ACHN (cell line): ENCODE results near the gene MICALL1.
"Not testable (repeated sequence)": the region's sequence is repeated elsewhere in the genome, so short reads cannot be mapped to it uniquely, and the experiment has no call there.

Source experiments
- DNase-seq: peaks from one replicate; pipeline ENCODE4 v3.0.0-alpha.2; 2015
- in situ Hi-C: cut with HindIII; loops from 2 replicates; pipeline ENCODE4 v1.10.0; 2017; ENCODE audit warnings: low sequenced_read_pairs, low pct_ligation_motif_present, low pct_unique_long_range_greater_than_20kb

The MICALL1 gene

DNA sequence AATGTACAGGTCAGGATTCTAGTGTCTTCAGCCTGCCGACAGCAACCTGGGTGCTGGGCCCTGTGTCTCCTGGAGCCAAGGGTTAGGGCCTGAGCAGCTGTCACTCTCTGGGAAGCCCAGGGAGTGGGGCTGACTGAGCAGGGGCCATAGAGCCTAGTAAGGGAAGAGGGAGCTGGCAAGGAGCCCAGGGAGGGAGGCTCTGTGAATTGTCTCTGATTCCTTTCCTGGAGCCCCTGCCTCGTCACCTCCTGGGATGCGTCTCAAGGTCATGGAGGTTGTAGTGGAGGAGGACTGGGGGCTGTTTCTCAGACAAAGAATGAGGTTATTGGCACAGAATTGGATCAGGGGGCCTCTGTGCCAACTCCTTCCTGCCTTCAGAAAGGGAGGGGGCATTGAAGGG lies 66.4 kb downstream of the MICALL1 start:
- DNase-seq = no peak
- in situ Hi-C loops = no loop called here

DNA sequence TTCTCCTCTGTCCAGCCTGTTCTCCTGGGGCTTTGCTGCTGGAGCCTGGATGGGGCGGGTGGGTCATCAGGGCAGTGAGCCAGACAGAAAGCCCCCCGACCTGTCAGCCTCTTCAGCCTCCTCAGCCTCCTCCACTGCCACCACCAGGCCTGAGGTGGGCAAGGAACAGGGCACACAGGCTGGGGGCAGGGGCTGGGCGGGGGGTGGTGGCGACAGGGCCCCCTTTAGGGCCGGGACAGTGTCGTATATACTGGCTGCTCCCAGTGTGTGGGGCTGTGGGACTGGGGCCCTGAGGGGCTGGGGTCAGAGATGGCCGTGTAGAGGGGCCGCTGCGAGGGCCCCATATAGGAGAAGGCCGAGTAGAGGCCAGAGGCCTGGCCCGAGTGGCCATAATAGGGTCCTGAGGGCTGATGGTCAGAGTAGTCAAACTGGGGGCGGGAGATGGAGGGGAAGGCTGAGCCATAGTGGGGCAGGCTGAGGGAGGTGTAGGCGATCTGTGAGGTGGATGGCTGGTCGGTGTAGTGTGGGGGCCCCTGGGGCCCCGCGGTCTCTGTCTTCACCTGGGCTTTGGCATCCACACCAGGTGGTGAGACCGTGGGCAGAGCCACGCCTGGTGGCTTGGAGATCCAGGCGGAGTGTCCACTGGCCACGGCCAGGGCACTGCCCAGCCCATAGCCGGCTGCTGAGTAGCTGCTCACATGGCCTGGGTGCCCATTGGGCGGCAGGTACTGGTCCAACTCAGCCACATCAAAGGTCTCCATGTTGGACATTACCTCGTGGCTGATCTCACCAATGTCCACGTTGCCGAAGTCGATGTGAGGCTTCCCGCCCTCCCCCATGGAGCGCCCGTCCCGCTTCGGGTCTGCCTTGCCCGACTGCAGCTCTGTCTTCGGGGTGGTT lies 67.4 kb downstream of the MICALL1 start:
- no peak for DNase-seq
- in situ Hi-C loops = no loop called here

DNA sequence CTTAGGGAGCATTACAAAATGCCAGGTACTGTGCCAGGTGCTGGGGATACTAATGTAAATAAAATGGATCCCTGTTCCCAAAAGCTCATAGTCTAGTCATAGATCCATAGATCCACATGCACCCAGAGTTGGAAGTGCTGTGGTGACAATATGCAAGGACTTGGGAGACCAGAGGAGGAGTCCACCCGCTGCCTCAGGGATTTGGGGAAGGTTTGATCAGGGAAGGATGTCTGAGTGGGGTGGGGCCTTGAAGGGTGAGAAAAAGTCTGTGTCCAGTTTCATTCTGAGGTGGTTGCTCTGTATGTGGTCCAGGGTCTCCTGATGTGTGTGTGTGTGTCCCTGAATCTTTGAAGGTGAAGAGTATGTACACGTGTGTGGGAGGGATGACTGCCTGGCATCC lies 69.1 kb downstream of the MICALL1 start:
- in situ Hi-C loops = no loop called here

DNA sequence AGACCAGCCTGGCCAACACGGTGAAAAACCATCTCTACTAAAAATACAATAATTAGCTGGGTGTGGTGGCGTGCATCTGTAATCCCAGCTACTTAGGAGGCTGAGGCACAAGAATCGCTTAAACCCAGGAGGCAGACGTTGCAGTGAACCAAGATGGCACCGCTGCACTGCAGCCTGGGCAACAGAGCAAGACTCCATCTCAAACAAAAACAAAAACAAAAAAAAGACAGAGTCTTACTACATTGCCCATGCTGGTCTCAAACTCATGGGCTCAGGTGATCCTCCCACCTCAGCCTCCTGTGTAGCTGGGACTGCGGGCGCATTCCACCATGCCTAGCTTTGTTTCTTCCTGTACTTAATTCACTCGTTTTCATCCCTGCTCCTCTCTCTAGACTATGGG lies 69.9 kb downstream of the MICALL1 start:
- in situ Hi-C loops, DNase-seq: not testable (repeated sequence)

More for the DNA sequence above, 69.1 kb downstream of the MICALL1 start:
- DNase-seq = no peak

DNA sequence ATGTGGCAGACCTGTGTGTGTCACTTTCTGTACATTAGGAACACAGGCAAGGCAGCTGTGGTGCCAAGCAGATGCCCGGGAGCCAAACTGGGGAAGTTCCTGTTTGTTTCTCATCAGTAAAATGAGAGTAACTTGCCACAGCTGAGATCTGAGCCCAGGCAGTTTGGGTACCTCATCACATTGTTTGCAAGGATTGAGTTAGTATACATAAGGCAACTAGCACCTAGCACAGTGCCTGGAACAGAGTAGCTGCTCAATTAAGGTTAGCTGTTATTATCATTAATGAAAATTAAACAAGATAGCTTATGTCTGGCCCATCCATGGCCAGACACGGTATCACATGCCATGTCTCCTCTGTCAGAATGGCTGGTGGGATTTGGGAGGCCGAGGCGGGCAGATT lies 70.5 kb downstream of the MICALL1 start:
- in situ Hi-C loops = no loop called here
- DNase-seq = no peak

DNA sequence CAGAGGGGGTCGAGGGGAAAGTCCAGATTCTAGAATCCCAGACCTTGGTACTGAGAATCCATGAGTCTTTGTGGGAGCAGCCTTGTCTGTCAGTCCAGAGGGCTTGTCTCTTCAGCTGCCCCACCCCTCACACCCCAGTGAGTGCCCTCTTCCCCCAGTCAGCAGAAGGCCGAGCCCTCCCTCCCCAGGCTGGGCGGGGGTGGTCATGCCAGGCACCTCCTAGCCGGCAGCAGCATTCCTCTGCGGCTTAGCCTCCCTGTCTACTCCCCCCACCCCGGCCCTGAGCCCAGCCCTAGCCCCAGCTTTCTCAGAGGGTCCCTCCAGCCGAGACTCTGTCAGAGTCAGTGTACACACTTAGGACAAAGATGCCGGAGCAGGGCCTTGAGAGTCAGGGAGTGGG lies 73.7 kb downstream of the MICALL1 start:
- DNase-seq = no peak
- in situ Hi-C loops = no loop called here

DNA sequence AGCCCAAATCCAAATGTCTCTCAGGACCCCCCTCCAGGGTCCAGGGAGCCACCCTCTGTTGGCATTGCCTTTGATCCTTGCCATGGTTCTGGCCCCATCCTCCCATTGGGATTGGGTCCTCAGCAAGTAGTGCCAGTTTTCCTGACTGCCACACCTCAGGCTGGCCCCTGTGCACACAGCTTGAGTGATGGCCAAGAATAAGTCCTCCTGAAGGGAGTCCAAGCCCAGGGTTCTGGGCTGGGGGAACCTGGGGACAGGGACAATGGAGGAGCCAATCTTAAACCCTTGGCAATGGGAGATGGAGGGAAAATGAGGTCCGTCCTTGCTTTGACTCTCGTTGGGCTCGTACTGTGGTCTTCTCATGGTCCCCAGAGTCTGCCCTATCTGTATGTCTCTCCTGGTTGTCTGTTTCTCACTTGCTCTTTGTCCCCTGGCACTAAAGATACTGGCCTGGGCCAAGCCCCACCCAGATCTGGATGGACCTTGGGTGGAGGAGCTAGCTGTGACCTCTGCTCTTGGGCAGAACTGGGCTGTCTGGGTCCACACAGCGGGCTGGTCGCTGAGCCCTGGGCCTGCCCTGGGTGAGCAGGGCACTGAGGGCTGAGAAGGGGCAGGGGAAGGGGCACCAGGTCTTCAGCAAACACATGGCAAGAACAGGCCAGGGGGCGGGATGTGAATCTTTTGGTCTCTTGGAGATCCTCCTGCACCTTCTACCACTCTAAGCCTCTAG lies 75.3 kb downstream of the MICALL1 start:
- in situ Hi-C loops = no loop called here
- no peak for DNase-seq

DNA sequence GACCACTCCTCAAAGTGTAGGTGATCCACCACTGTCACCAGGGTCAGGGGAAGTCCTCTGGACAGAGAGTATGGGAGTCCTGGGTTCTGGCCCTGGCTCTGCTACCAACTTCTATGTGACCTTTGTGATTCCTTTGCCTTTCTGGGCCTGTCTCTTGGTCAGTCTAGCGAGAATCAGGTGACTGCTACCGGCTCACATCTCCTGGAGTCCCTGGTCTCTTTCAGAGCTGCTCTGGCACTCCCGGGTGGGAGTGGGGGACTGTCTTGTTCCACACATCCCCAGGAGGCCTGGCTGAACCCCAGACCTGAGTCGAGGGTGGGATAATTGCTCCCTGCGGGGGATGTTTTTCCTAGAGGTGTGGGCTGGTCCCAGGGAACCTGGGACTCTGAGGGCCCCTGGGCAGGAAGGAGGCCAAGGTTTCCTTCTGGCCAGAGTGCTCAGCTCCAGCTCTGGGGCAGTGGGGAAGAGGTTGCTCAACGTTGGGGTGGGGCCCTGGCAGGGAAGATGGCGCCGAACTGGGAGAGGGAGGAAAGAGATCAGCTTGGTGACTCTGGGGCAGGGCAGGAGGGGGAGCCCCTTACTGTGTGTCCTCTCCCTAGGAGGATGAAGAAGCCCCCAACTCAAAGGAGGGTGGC lies 76.2 kb downstream of the MICALL1 start:
- in situ Hi-C loops = no loop called here
- no peak for DNase-seq

DNA sequence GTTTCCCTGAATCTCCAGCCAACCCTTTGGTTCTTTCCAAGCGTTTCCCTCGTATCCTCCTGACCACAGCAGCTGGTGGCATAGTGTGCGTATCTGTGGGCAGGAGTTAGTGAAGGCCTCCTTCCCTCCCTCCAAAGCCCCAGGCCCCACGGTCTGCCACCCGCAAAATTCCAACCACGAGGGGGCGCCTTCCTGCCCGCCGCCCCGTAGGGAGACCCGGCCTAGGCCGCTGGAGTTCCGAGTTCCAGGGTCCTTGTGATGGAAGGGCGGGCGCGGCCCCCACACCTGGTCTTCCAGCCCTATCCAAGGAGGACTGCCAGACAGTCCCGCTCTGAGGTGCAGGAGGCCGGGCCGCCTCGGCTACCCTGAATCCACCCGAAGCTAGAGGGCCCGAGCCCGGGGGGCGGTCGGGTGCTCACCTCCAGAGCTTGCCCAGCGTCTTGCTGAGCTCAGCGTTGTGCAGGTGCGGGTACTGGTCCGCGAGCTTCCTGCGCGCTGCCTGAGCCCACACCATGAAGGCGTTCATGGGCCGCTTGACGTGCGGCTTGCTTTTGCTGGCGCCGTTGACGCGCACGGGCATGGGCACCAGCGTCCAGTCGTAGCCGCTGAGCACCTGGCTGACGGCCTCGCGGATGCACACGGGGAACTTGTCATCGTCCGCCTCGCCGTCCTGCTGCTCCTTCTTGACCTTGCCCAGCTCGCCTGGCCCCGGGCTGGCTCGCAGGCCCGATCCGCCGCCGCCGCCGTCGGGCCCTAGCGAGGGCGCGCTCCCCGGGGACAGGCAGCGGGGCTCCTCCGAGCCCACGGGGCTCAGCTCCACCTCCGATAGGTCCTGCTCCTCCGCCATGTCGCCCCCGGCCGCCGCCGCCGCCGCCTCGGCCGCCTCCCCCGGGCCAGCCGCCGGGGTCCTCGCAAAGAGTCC lies 77.1 kb downstream of the MICALL1 start:
- DNase-seq = no peak
- in situ Hi-C loops = no loop called here

DNA sequence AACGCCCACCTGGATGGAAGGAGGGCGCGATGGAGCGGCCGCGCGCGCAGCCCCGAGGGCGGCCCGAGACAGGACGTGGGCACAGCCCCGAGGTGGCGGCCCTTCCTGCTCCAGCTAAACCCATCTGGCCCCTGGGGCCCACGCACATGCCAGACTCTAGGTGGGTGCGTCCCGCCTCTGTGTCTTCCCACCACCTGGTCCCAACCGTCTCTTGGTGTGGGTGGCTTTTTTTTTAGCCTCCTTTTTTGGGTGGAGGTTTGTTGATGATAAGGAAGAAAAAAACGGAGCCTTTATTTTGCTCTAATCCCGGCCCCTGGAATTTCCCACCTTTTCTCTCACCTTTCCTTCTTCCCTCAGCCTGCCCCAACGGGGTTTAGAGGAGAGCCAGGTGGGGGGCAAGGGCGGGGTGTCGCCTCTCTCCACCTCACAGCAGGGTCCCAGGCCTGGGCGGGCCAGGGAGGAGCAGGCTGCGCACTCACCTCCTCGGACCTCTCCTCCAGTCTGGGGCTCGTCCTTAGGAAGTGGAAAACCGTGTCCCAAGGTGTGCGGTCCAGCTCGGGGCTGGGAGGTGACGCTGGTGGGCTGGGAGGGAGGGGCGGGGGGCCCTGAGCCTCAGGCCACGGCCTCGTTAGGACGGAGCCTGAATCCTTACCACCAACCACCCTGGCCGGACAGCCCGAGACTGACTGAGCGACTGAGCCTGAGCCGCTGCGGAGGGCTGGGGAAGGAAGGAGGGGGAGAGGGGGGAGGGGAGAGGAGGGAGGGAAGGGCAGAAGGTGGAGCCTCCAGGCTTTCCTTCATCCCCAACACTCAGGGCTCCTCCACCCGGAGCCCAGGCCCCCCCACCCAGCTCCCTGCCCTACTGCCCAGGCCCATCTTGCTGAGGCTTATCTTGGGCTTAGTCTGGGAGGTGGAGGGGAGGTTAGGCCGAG lies 78.0 kb downstream of the MICALL1 start, which contains the start of gene SOX10:
Gene SOX10, minus strand, starts transcription at position 696 of the 932 bp plus-strand sequence. CDS start 771 bp downstream, outside the sequence.
- in situ Hi-C loops = no loop called here
- no peak for DNase-seq

DNA sequence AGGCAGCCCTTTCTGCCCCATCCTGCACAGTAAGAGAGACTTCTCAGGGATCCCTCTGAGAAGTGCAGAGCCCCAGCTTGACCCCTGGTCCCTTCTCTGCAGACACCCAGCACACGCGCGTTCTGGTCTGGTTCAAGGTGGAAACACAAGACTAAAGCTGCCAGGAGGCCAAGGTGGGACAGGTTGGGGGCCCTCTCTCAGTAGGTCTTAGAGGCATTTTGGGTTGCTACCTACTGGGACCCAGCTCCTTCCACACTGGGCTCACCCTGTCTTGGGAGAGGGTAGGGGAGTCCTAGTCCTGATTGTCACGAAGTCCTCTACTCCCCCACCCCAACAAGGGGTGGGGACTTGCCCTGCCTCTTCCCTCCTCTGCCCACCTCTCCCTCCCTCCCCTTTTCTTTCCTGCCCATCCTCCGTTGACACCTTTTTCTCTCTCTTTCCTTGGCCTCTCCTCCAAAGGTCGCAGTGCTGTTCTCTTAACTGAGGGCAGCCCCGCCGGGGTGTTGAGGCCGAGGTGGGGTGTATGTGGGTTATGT lies 79.0 kb downstream of the MICALL1 start:
- DNase-seq = no peak
- in situ Hi-C loops = no loop called here

DNA sequence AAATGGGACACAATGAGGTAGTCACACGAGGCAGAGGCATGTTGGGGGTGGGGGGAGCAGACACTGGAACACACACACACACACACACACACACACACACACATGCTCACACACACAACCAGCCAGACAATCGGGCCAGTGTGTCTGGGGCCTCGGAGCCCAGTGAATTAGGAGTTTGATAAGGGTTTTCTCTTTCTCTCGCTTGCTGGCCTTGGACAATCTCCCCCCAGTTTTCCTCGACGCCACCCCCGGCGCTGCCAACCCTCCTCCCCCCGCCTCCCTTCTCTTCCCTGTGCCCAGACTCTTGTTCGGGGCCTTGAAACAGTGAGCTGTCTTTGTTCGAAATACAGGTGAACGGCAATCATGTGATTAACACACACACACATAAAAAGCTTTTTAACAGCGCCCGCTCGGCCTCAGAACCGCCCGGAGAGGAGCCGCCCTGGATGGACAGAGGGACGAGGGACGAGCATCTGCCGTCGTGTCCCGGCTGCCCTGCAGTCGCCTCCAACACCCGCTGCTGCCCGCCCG lies 79.7 kb downstream of the MICALL1 start:
- in situ Hi-C loops = no loop called here

DNA sequence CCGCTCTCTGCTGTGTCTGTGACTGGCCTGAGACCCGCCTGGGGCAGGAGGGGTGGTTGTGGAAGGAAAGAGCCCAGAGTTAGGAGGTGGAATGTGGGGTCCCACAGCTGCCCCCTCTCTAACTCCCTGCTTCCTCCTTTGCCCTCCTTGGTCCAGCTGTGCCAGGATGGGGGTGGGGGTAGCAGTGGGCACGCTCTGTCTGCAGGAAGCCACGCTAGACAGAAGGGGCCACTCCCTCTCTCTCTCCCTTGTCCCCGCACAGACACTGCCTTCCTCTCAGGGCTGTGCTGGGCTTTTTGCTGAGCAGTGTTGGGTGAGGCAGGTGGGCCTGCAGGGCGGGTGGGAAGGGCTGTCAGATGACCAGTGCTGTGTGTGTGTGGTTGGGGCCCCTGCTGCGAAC lies 80.3 kb downstream of the MICALL1 start:
- in situ Hi-C loops = no loop called here
- DNase-seq = no peak

More for the DNA sequence above, 79.7 kb downstream of the MICALL1 start:
- DNase-seq = no peak

DNA sequence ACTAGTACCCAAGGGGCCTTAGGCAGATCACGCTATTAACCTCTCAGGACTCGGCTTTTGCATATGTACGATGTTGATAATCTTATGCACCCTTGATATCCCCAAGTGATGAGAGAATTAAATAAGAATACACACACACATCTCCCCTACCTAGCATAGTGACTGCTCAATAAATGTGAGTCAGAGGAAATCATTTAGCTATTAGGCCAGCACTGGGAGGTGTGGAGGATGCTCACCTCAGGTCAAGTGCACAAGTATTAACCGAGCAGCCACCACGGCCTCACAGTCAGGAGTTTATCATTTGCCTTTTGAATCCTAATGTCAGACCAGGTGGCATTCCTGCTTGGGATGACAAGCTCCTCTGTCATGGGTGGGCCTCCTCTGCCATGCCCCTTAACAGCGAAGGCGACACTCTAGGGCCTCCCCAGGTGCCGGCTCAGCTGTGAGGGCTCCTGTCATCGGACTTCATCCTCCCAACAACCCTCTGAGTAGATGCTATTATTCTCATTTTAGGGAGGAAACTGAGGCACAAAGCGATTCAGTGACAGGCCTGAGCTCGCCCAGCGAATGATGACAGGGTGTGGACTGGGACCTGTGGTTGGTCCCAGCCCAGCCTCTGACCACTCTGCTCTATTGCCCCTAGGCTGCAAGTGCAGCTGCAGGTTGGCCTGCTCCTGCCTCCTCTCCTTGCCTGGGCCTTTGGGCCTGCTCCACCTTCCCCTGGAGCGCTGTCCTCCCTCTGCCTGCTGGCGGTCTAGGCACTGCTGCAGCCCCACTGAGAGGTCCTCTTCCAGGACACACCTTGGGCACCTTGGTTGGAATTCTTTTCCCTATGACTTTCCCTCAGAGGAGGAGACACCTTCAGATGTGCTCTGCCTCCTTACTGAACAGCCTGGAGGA lies 83.3 kb downstream of the MICALL1 start:
- in situ Hi-C loops = no loop called here
- DNase-seq = no peak

DNA sequence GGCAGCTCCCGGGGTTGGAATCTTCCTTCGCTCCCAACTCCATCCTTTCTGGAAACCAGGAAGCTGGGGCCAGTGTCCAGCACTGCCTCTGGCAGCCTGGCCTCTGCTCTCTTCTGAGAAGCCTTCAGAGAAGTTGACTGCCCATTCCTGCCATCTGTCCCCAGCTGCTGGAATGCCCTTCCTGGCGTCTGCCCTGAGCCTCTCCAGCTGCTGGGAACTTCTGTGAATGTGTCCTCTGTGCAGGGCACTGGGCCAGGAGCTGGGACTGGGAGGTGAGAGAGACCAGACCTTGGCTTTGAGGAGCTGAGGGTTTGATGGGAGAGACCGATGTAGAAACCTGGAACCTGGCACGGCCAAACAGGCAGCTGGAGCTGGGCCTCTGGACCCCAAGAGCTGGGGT lies 84.2 kb downstream of the MICALL1 start:
- in situ Hi-C loops = no loop called here

DNA sequence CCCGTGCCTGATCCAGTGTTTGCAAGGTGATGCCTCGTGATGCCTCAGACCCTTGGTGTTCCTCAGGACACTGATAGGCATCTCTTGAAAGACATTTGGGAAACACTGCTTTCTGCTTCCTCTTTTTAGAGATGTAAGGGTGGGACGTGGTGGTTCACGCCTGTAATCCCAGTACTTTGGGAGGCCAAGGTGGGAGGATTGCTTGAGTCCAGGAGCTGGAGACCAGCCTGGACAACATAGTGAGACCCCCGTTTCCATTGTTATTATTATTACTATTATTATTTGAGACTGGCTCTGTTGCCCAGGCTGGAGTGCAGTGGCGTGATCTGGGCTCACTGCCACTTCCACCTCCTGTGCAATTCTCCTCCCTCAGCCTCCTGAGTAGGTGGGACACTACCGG lies 84.8 kb downstream of the MICALL1 start:
- in situ Hi-C loops = no loop called here
- DNase-seq = no peak

More for the DNA sequence above, 84.2 kb downstream of the MICALL1 start:
- DNase-seq = no peak
